Glomerular visceral epithelial cell (primary cell): Measurements from ENCODE around the gene PRTFDC1.
"Not testable (repeated sequence)": the region's sequence is repeated elsewhere in the genome, so short reads cannot be mapped to it uniquely, and the experiment has no call there.

ENCODE experiments used
- DNase-seq: peaks from one replicate; pipeline ENCODE4 v3.0.0-alpha.2; 2016; ENCODE audit errors: extremely low spot score

Gene PRTFDC1

GRCh38 chr10:24930427-24930826 lies 22.0 kb downstream of the PRTFDC1 start:
- no peak for DNase-seq

- DNase-seq, result no peak
Observed at GRCh38 chr10:24929904-24930303, 22.5 kb downstream of the PRTFDC1 start.

- DNase-seq, result no peak
Observed at GRCh38 chr10:24929056-24929544, 23.3 kb downstream of the PRTFDC1 start.

- DNase-seq, result no peak
Observed at GRCh38 chr10:24928163-24928562, 24.2 kb downstream of the PRTFDC1 start.

- DNase-seq, result no peak
Observed at GRCh38 chr10:24926557-24926956, 25.8 kb downstream of the PRTFDC1 start.

- DNase-seq, result no peak
Observed at GRCh38 chr10:24925799-24926198, 26.6 kb downstream of the PRTFDC1 start.

GRCh38 chr10:24924483-24924882 lies 27.9 kb downstream of the PRTFDC1 start:
- not testable (repeated sequence) for DNase-seq

GRCh38 chr10:24922222-24922868 lies 30.1 kb downstream of the PRTFDC1 start:
- DNase-seq, result not testable (repeated sequence)

GRCh38 chr10:24920907-24921881 lies 31.2 kb downstream of the PRTFDC1 start:
- peak; percentile 74 for DNase-seq

- not testable (repeated sequence) for DNase-seq
Observed at GRCh38 chr10:24920192-24920591, 32.2 kb downstream of the PRTFDC1 start.

- DNase-seq, result not testable (repeated sequence)
Observed at GRCh38 chr10:24919629-24920028, 32.8 kb downstream of the PRTFDC1 start.

- no peak for DNase-seq
Observed at GRCh38 chr10:24917979-24918378, 34.4 kb downstream of the PRTFDC1 start.

GRCh38 chr10:24917493-24917892 lies 34.9 kb downstream of the PRTFDC1 start:
- no peak for DNase-seq

GRCh38 chr10:24916365-24916764 lies 36.0 kb downstream of the PRTFDC1 start:
- no peak for DNase-seq

GRCh38 chr10:24915304-24915703 lies 37.1 kb downstream of the PRTFDC1 start:
- DNase-seq, result no peak

- DNase-seq, result no peak
Observed at GRCh38 chr10:24914148-24914547, 38.3 kb downstream of the PRTFDC1 start.

- peak; percentile 23 for DNase-seq
Observed at GRCh38 chr10:24912215-24912614, 40.2 kb downstream of the PRTFDC1 start.

- DNase-seq, result no peak
Observed at GRCh38 chr10:24911029-24911428, 41.4 kb downstream of the PRTFDC1 start.

GRCh38 chr10:24910574-24910973 lies 41.8 kb downstream of the PRTFDC1 start:
- no peak for DNase-seq

- peak; percentile 53 for DNase-seq
Observed at GRCh38 chr10:24908793-24909423, 43.5 kb downstream of the PRTFDC1 start.

GRCh38 chr10:24907956-24908355 lies 44.5 kb downstream of the PRTFDC1 start:
- DNase-seq, result no peak

- DNase-seq, result no peak
Observed at GRCh38 chr10:24906372-24906771, 46.0 kb downstream of the PRTFDC1 start.
